GM10266 (cell line): ENCODE data around the gene TBC1D14.

Experiments
- DNase-seq: peaks from one replicate; pipeline ENCODE4 v3.0.0; 2012; ENCODE audit errors: extremely low spot score
- CTCF ChIP-seq: IDR thresholded peaks from 2 replicates; pipeline ENCODE4 v1.5.1; 2012; ENCODE audit warnings: mild to moderate bottlenecking, low read depth; ENCODE audit not compliant: control insufficient read depth, insufficient read depth; ENCODE audit errors: missing control alignments

TBC1D14 gene

DNA sequence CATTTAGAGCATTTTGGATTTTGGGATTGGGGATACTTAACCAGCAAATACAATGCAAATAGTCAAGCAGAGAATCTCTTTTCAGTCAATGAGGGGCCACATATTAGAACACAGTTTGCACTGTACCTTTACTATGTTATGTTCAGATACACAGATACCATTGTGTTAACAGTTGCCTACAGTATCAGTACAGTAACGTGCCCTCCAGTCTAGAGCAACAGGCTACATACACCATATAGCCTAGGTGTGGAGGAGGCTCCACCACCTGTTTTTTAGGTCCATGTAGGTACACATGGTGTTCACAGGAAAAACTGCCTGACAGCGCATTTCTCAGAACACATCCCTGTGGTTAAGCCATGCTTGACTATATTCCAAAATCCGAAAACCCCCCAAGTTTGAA is 149.2 kb downstream of the TBC1D14 start:
- no peak for DNase-seq
- TF ChIP-seq CTCF: no peak

DNA sequence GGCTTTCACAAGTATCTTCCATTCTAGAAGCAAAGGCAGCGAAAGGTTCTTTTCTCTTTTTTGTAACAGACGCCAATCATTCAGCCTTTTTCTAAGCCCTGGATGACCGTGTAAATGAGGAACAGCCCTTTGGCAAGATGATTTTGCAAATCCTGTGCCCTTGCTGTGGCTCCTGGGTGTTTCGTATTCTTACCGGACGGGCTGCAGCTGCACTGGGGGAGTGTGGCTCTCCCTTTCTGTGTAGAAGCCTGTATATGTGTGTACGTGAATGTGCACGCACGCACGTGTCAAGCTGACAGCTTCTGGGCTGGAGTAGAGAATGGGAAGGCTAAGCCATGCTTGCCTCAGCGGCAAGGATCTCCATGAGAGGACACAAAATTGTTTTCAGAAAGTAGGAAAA is 150.0 kb downstream of the TBC1D14 start:
- DNase-seq: no peak
- no peak for TF ChIP-seq CTCF

GRCh38 chr4:7060346-7061150 is 150.9 kb downstream of the TBC1D14 start:
- DNase-seq: no peak
- no peak for TF ChIP-seq CTCF

DNA sequence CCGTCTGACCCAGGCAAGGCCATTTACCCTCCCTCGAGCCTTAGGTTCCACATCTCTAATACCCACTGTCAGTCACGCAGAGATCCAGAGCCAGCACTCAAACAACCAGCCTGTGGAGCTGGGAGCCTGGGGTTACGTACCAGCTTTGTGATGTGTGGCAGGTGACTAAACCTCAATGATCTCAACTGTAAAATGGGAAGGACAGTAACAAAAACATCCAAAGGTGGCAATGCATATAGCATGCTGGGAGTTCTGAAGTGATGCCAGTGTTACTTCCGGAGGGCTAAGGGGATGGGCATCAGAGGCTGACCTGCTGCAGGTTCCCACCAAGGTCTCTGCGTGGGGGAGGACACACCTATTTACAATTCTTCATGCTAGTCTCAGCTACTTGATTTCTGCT is 152.2 kb downstream of the TBC1D14 start:
- TF ChIP-seq CTCF: no peak

DNA sequence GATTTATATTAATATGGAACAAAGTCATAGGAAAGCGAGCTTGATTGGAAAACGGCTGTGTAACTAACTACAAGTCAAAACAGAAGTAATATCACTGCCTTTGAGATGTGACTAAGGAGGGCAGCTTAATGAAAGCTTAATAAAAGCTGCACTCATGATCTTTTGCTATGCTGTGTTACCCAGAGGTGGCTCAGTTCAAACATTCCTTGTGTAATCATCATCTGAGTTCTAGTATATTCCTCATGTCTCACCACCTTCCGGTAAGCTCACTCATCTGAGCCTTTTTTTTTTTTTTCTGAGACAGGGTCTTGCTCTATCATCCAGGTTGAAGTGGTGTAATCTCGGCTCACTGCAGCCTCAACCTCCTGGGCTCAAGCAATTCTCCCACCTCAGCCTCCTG is 153.2 kb downstream of the TBC1D14 start:
- no peak for DNase-seq
- no peak for TF ChIP-seq CTCF

More for the DNA sequence above, 152.2 kb downstream of the TBC1D14 start:
- no peak for DNase-seq

DNA sequence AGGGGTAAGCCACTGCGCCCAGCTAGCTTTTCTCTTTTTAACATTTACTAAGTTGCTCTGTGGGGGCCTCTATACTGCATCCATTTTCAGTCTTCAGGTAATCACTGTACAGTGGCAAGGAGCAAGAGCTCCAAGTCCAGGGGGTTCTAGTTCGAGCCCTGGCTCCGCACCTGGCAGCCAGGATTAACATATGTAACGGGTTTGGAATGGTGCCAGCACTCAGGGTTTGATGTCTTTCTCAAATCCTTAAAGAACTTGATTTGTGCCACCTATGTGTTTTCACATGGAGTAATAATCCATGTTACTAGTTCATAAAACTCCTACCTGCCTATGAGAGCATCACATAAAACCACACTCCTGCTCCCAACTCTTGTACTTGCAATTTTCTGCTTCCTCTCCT is 153.7 kb downstream of the TBC1D14 start:
- TF ChIP-seq CTCF: no peak
- no peak for DNase-seq

DNA sequence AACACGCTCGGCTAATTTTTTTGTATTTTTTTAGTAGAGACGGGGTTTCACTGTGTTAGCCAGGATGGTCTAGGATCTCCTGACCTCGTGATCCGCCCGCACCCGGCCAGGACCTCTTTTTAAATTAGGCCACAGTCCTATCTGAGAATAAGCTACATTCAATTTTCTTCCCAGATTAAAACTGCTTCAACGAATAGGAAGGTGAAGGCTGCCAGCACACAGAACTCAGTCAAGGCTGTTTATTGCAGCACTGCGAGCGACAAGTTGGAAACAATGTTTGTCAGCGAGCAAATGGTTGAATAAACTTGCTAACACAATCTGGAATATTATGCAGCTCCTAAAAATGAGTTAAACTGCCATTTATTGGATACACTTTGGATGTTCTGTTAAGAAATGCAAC is 156.4 kb downstream of the TBC1D14 start:
- TF ChIP-seq CTCF: no peak

More for the DNA sequence above, 156.4 kb downstream of the TBC1D14 start:
- DNase-seq: no peak
